22Rv1 (cell line): ENCODE measurements around the gene DHRS3.
"Not testable (repeated sequence)": the region's sequence is repeated elsewhere in the genome, so short reads cannot be mapped to it uniquely, and the experiment has no call there.

ENCODE experiments used
- H3K27ac ChIP-seq: fragments of 450-650 bp; 2 replicates; pipeline ENCODE4 v1.5.1; 2017
- CTCF ChIP-seq: fragments of 450-650 bp; IDR thresholded peaks from 2 replicates; pipeline ENCODE4 v1.5.1; 2017; ENCODE audit warnings: mild to moderate bottlenecking
- ZFX ChIP-seq: fragments of 450-650 bp; IDR thresholded peaks from 2 replicates; pipeline ENCODE4 v1.6.1; 2017; ENCODE audit warnings: antibody characterized with exemption, borderline replicate concordance

The DHRS3 gene

GRCh38 chr1:12617901-12618660 is at the start of gene DHRS3:
Gene DHRS3, minus strand, starts transcription at chr1:12618210. Its CDS starts 862 bp downstream, at chr1:12617348.
- H3K27ac ChIP-seq: peak within 1 kb of the TSS; percentile 81
- TF ChIP-seq ZFX: no peak
- TF ChIP-seq CTCF: no peak; the same call in 1 of the 2 replicates

- no peak overlapping the region for H3K27ac ChIP-seq
- TF ChIP-seq ZFX (no peak), CTCF (no peak)
Observed at GRCh38 chr1:12666141-12666735, 48.2 kb upstream of the DHRS3 start.

GRCh38 chr1:12665511-12665910 is 47.5 kb upstream of the DHRS3 start:
- no peak for TF ChIP-seq CTCF
- no peak for TF ChIP-seq ZFX
- no peak overlapping the region for H3K27ac ChIP-seq

- TF ChIP-seq CTCF: no peak
- no peak for TF ChIP-seq ZFX
Observed at GRCh38 chr1:12662556-12662955, 44.5 kb upstream of the DHRS3 start.

GRCh38 chr1:12661606-12662219 is 43.7 kb upstream of the DHRS3 start:
- TF ChIP-seq CTCF (no peak), ZFX (no peak)
- no peak overlapping the region for H3K27ac ChIP-seq

More at GRCh38 chr1:12662556-12662955, 44.5 kb upstream of the DHRS3 start:
- no peak overlapping the region for H3K27ac ChIP-seq

GRCh38 chr1:12658531-12659453 is 40.8 kb upstream of the DHRS3 start:
- H3K27ac ChIP-seq: no peak overlapping the region
- TF ChIP-seq ZFX (no peak), CTCF (peak; percentile 89)

- H3K27ac ChIP-seq: not testable (repeated sequence)
Observed at GRCh38 chr1:12657885-12658512, 40.0 kb upstream of the DHRS3 start.
